ENCODE results near the gene EEIG1.

DNA sequence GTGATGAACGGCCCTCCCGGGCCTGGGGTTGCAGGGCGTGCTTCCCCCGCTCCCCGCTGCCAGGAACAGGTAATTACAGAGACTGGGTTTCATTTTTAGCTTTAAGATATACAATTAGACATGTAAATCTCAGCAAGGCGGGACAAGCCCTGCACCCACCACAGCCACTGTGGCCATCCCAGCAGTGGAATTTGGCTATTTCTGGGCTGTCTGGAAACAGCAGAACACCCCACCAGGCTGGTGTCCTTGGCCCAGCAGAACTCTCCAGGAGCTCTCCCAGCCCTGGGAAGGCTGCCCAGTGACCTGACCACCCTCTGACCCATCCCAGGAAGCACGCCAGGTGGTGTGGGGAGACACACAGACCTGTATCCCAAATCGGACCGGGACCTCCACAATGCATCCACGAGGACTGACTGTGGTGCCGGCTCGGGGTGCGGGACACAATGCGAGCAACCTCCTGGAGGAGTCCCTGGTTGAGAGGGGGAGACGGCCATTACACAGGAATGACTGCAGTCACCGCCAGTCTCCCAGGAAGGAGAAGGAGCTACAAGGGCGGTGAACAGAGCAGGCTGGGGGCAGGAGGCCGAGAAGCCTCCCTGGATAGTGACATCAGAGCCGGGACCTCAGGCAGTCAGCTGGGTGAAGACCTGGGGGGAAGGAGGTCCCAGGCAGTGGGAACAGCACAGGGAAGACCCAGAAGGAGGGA, 17.3 kb downstream of the EEIG1 start:
- TF ChIP-seq POLR2A (IDR thresholded peaks at IDR 0.05; ENCODE audit: low read depth, low read length) (no peak), RAD21 (IDR thresholded peaks at IDR 0.05; ENCODE audit: low read length) (no peak), MXI1 (IDR thresholded peaks at IDR 0.05; ENCODE audit: borderline replicate concordance, low read depth, low read length) (no peak), BHLHE40 (IDR thresholded peaks at IDR 0.05; ENCODE audit: low read depth, low read length) (no peak)
- TF ChIP-seq, protein P1, sequence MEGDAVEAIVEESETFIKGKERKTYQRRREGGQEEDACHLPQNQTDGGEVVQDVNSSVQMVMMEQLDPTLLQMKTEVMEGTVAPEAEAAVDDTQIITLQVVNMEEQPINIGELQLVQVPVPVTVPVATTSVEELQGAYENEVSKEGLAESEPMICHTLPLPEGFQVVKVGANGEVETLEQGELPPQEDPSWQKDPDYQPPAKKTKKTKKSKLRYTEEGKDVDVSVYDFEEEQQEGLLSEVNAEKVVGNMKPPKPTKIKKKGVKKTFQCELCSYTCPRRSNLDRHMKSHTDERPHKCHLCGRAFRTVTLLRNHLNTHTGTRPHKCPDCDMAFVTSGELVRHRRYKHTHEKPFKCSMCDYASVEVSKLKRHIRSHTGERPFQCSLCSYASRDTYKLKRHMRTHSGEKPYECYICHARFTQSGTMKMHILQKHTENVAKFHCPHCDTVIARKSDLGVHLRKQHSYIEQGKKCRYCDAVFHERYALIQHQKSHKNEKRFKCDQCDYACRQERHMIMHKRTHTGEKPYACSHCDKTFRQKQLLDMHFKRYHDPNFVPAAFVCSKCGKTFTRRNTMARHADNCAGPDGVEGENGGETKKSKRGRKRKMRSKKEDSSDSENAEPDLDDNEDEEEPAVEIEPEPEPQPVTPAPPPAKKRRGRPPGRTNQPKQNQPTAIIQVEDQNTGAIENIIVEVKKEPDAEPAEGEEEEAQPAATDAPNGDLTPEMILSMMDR (conservative IDR thresholded peaks at IDR 0.05; ENCODE audit: low read depth, low read length) = no peak
- TF ChIP-seq, protein P2, sequence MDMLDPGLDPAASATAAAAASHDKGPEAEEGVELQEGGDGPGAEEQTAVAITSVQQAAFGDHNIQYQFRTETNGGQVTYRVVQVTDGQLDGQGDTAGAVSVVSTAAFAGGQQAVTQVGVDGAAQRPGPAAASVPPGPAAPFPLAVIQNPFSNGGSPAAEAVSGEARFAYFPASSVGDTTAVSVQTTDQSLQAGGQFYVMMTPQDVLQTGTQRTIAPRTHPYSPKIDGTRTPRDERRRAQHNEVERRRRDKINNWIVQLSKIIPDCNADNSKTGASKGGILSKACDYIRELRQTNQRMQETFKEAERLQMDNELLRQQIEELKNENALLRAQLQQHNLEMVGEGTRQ (IDR thresholded peaks at IDR 0.05; ENCODE audit: low read depth, low read length) = no peak
